HG03469 (cell line): ENCODE results near the gene ARCN1.

ENCODE experiments used
- ATAC-seq: cut with Tn5 transposase; IDR thresholded peaks from one replicate; pipeline ENCODE4 v1.9.1; 2021; ENCODE audit warnings: mild to moderate bottlenecking, moderate library complexity, moderate number of reproducible peaks; ENCODE audit not compliant: unreplicated experiment

Gene ARCN1

GRCh38 chr11:118572061-118572980 lies at the start of gene ARCN1:
TSS of gene ARCN1 (plus strand) at chr11:118572409. CDS start at chr11:118572548, 139 bp downstream.
- peak; percentile 45 for ATAC-seq

- ATAC-seq = no peak
Measured at GRCh38 chr11:118522571-118523072, 49.6 kb upstream of the ARCN1 start.

- ATAC-seq = no peak
Measured at GRCh38 chr11:118524356-118524755, 47.9 kb upstream of the ARCN1 start.

- ATAC-seq = no peak
Measured at GRCh38 chr11:118524757-118525470, 47.3 kb upstream of the ARCN1 start.

- ATAC-seq = no peak
Measured at GRCh38 chr11:118526688-118527087, 45.5 kb upstream of the ARCN1 start.

GRCh38 chr11:118527109-118527508 lies 45.1 kb upstream of the ARCN1 start, which contains the start of gene TTC36:
TSS of gene TTC36 (plus strand) at chr11:118527474. CDS start at chr11:118527495, 21 bp downstream.
- ATAC-seq = no peak

- no peak for ATAC-seq
Measured at GRCh38 chr11:118528511-118528910, 43.7 kb upstream of the ARCN1 start.

GRCh38 chr11:118529584-118530175 lies 42.5 kb upstream of the ARCN1 start:
- ATAC-seq = no peak

- ATAC-seq = no peak
Measured at GRCh38 chr11:118530180-118530682, 42.0 kb upstream of the ARCN1 start.

- ATAC-seq = no peak
Measured at GRCh38 chr11:118530683-118531596, 41.3 kb upstream of the ARCN1 start, which contains the start of gene TMEM25. TSS of gene TMEM25 (plus strand) at chr11:118531192. CDS start at chr11:118531802, 610 bp downstream.

GRCh38 chr11:118531597-118532084 lies 40.6 kb upstream of the ARCN1 start:
- no peak for ATAC-seq

GRCh38 chr11:118532091-118532490 lies 40.1 kb upstream of the ARCN1 start:
- ATAC-seq = no peak

- no peak for ATAC-seq
Measured at GRCh38 chr11:118532852-118533768, 39.1 kb upstream of the ARCN1 start.

- no peak for ATAC-seq
Measured at GRCh38 chr11:118533769-118534729, 38.2 kb upstream of the ARCN1 start.

GRCh38 chr11:118535261-118535660 lies 36.9 kb upstream of the ARCN1 start:
- ATAC-seq = no peak

GRCh38 chr11:118536726-118537125 lies 35.5 kb upstream of the ARCN1 start:
- ATAC-seq = no peak

GRCh38 chr11:118537409-118537980 lies 34.7 kb upstream of the ARCN1 start:
- ATAC-seq = no peak
